SW 1271 (cell line): ENCODE measurements around the gene CBX5.
"Not testable (repeated sequence)": the region's sequence is repeated elsewhere in the genome, so short reads cannot be mapped to it uniquely, and the experiment has no call there.

Source experiments
- DNase-seq, 2 experiments: peaks; one replicate each; lab custom pipeline; 2025; lab: John Stamatoyannopoulos, UW

The CBX5 gene

DNA sequence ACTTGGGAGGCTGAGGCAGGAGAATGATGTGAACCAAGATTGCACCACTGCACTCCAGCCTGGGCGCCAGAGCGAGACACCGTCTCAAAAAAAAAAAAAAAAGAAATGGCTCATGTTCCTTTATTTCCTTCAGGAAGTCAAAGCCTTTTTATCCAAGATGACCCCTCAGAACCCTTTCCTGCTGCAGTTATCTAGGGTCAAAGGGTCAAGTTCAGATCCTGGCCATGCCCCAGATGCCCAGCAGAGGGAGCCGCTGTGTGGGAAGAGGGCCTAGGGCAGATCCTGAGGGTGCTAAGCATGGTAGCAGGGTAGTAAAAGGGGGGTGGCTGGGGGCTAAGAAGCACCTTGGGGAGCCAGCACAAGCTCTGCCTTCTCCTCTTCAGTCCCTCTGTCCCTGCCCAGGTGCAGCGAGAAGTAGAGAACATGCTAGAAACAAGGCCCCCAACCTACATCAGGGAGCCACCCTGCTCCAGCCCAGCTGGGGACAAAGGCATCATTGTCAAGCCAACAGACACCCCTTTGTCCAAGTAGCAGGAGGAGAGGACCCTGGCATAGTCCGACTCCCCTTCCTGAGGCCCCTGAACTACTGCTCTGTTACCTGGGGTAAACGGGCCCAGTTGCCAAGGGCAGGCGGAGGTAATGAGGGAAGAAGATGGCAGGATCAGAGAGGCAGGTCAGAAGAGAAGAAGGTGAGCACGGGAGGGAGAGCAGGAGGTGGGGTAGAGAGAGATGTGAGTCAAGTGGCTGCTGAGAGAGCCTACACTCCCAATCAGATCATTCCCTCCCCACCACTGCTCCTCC lies 14.4 kb upstream of the CBX5 start:
- DNase-seq: no peak

DNA sequence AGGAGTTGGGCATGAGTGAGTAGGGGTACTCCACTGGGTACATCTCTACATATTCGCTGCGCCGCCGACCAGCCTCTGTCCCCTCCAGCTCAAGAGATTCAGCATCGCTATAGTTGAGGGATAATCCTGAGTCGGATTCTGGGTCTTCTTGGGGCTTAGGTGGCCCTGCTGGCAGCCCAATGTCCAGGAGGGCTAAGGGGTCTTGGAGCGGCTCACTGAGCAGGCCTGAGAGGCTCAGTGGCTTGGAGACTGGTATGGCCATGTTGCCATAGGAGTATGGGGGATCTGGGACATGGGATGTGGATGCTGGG lies 13.0 kb upstream of the CBX5 start:
- DNase-seq: no peak

DNA sequence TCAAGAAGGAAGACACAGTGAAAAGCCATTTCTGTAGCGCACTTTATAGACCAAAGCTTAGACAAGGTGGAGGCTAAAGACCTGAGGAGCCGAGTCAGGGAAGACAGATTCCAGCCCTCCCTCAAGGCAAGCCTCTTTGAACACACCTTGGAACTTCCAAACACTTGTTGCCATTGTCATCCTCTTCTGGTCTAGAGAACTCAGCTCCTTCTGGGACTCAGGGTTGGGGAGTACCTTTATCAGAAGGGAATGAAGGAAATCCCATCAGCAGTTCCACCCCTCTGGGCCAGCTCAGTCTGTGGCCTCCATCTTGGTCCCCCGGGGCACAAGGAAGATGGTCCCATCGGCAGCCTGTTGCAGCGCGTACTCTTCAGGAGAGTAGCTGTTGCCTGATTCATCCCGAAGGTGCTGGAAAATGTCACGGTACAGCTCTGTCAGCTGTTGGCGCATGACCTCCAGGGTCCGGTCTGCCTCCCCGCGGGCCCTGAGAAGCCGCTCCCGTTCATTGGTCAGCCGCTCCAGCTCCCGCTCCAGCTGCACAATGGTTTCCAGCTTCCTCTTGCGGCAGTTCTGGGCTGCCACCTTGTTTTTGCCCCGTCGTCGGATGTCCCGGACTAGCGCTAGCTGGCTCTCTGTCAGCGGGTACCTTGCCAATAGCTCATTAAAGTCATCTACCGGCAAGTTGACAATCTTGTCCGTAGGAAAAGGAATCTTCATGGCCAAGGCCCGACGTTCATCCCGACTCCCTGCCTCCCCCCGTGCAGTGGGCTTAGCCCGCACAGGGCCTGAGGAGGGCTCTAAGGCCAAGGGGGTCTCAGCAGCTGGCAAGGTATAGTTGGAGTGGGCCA lies 12.4 kb upstream of the CBX5 start:
- DNase-seq: no peak

DNA sequence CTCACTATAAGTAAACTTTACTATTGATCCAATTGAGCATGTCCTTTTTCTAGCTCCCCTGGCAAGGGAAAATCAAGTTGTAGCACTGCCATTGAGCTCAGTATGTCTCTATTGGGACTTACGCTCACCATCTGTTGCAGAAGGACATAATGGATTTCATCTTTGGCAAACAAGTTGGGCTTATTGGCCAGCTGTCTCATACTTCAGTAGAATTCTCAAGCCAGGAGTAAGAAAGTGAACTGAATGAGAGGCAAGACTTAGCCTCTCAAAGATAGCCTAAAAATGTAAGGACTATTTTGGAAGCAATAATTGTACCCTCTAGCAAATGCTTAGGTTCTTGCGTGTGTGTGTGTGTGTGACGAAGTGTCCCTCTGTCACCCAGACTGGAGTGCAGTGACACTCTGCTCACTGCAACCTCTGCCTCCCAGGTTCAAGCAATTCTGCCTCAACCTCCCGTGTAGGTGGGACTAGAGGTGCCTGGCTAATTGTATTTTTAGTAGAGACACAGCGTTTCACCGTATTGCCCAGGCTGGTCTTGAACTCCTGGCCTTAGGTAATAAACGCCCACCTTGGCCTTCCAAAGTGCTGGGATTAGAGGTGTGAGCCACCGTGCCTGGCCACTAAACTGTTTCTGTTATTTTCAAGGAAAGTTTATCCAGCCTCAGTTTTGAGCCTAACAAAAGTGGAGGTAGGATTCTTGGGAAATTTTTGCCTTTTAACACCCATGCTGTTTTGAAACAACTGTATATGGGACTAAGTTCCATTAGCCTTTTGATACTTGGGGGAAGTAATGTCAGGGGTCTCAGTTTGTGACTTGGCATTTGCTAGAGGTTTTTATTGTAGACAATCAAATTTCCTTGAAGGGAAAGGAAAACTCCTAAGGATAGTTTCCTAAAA lies 7.6 kb upstream of the CBX5 start:
- DNase-seq: no peak

DNA sequence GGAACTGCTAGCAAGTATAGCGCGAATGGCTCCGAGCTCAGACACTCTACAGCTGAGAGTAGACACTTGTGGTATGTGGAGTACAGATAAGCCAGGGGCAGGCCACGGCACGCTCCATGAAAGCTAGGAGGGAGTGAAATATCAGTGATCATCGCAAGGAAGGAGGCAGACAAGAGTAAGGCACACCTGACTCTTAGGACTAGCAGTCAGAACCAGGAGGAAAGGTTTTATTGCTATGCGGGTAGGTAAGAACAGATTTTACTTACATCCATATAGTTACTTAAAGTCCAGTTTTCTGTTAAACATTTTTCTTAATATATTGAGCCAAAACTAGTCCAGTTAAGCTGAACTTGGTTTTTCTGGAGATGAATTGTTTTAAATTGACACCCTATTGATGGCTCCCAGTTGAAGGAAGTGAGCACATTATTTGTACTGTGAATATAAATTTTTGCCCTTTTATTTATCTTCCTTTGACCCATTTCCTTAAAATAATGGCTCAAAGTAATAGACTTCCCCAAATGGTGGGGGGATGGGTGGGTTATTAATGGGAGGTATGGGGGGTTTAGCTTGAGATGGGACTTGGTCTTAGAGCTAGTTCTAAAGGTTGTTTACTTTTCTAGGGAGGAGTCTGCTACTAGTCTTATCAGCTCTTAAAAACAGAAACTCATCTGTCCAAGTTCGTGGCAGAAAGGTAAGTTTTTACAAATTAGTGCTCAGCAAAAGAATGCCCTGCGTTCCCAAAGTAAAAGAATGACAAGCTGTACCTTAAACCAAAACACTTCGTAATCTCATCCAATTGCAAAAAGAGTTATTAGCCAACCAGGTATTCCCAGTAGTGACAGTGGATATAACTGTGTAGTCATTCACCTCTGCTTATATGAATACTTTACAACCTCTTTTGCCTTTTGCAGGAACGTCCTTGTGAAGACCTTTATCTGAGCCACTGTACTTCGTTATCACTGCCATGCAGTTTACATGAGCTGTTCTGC lies 6.4 kb upstream of the CBX5 start:
- DNase-seq: no peak

DNA sequence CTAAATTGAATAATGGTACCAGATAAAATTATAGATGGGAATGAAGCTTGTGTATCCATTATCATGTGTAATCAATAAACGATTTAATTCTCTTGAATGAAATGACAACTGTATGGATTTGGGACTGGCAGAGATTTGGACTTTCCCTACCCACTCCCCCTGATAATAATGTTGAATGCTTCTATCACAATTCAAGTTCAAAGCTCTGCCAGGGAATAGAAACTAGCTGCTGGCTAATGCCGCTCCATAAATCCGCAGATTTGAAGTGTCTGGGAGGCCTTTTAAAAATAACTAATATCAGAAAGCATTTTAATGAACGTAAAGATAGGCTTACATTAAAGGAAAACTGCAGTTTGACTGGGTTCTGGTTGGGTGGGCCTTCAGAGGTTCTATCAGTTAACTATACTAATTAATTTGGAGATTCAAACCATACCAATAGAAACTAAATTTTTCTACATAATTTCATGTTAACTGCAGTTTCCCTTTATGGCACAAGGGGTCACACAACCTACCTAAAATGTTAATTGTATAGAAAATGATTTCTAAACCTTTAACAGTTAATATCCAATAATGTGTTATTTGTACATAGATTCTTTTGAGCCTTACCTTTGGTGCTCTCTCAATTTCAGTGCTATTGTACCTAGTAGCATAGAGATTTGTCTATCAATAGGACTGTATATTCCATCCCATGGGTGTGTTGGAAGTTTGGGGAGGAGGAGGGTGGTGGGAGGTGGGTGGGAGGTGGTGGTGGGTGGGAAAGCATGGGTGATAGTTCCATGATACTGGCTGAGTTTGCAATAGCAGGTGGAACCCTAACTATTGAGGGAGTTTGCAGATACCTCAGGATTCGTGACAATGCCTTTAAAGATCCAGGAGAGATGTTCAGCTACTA lies 5.5 kb upstream of the CBX5 start:
- DNase-seq: no peak

DNA sequence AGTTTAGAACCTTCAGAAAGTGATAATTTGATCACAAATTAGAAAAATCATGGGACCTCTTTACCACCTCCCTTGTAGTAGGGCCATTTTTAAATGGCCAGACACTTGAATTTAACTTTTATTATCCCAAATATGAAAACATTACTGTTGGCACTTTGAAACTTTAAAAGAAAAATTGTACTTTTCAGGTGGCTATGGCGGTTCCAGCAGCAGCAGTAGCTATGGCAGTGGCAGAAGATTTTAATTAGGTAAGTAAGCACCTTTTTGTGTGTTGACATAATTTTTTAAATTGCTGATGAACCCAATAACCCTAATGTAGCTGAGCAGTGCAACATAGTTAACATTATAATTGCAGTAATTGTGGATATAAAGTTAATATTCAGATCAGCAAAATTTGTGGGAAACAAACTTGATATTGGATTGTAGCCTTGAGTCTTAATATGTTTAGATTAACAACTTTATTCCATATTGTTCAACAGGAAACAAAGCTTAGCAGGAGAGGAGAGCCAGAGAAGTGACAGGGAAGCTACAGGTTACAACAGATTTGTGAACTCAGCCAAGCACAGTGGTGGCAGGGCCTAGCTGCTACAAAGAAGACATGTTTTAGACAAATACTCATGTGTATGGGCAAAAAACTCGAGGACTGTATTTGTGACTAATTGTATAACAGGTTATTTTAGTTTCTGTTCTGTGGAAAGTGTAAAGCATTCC lies 4.3 kb upstream of the CBX5 start:
- not testable (repeated sequence) for DNase-seq

DNA sequence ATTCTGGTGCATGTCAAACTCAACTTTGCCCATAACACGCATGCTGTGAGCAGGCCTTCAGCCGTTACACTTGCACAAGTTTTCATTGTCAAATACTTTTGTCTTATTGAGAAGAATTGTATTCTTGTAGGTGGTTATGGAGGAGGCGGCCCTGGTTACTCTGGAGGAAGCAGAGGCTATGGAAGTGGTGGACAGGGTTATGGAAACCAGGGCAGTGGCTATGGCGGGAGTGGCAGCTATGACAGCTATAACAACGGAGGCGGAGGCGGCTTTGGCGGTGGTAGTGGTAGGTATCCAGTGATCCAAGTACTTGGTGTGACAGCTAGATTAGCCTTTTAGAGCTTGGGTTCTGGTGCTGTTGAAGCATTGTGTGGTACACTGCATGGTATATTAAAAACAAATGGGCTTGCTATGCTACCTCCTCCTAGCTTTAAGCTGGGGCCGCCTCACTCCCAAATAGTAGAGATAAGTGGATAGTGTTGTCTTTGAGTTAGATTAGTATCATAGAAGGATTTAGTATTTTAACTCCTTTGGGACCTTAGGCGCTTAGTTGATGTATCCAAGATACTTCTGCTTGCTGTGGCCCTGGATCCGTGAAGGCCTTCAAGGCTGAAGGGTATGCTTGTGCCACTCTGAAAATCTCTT lies 3.1 kb upstream of the CBX5 start:
- no peak for DNase-seq

DNA sequence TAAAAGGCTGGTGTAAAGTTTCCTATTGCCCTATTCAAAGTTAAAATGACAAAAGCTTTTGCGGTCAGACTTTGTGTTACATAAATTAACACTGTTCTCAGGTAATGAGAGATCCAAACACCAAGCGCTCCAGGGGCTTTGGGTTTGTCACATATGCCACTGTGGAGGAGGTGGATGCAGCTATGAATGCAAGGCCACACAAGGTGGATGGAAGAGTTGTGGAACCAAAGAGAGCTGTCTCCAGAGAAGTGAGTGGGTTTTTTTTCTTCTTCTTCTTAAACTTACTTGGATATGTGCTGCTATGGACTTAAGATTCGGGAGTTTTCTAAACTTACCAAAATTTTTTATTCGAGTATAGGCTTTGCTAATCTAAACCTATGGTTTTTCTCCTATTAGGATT lies 1.8 kb upstream of the CBX5 start:
- DNase-seq: not testable (repeated sequence)

DNA sequence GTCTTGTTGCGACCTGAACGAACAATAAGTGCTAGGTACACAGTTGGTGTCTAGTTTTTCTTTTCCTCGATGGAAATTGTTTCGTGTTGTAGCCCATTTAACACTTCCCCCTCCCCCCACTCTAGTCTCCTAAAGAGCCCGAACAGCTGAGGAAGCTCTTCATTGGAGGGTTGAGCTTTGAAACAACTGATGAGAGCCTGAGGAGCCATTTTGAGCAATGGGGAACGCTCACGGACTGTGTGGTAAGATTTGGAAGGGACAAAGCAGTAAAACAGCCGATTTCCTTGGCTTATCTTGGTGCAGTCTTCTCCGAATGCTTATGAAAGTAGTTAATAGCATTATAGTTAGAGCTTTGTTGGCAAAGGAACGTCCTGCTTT lies 1.3 kb upstream of the CBX5 start:
- DNase-seq: not testable (repeated sequence)

DNA sequence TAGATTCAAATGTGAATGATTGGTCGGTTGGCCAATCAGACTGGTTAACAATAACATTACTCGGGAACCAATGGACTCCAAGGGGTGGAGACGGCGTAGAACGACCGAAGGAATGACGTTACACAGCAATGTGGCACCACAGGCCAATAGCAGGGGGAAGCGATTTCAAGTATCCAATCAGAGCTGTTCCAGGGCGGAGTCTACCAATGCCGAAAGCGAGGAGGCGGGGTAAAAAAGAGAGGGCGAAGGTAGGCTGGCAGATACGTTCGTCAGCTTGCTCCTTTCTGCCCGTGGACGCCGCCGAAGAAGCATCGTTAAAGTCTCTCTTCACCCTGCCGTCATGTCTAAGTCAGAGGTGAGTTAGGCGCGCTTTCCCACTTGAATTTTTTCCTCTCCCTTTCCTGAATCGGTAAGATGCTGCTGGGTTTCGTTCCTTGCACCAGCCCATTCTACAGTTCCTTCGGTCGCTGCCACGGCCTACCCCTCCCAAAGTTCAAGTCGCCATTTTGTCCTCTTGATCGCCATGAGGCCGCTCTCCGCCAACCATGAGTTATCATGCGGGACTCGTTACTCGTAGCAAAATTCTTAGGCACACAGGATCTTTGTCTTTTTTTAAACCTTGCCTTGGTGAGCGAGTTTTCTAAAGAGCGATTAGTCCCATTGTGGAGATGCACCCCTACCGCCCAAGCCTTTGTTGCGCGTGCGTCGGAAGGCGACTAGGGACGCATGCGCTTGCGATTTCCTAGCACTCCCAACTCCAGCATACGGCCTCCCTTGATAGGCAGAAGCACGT lies 742 bp upstream of the CBX5 start, which contains the start of gene HNRNPA1:
Gene HNRNPA1 (plus strand): TSS at position 259 of the 793 bp plus-strand sequence. CDS start 82 bp downstream, at position 341.
- DNase-seq: peak; percentile 98 to 100

DNA sequence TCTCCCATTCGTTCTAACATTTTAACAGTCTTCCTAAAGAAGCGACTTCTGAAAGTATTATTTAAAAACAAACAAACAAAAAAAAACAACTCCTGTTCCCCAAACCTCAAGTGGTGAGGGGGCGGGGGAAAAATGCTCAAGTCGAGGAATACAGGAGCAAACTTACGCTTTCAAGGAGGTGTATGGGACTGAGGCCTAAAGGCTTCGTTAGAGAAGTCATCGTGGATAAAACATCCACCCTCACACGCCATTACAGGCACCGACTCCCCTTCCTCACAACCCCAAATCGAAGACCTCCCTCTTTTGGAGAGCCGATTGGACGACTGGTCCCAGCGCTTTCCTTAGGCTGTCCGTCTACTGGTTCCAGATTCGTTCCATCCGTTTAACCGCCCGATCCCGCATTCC lies 693 bp downstream of the CBX5 start:
- DNase-seq: peak in 1 of 2 experiments; percentile 47

DNA sequence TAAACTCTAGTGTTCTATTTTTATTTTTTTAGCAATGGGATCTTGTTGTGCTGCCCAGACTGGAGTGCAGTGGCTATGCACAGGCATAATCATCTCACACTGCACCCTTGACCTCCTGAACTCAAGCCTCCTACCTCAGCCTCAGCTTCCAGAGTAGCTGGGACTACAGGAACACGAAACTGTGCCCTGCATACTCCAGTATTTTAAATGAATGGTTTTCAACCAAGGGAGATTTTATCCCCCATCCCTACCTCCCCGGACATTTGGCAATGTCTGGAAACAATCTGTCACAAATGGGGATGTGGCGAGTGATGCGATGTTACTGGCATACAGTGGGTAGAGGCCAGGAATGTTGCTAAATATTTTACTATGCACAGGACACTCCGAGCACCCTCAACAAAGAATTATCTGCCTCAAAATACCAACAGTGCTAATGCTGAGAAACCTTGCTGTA lies 2.1 kb downstream of the CBX5 start:
- no peak for DNase-seq

DNA sequence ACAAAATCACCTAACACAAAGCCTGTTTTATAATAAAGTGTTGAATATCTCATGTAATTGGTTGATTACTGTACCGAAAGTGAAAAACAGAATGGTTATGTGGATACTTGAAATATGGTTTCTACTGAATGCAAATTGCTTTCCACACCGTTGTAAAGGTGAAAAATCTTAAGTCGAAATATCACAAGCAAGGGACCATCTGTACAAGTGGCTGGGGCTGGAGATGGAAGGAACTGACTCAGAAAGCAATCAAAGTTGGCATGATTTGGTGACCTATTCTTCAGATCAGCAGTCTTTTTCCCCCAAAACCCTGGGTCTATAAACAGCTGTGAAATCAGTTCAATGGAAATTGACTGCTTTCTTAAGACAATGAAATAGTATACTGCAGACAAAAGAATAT lies 3.6 kb downstream of the CBX5 start:
- no peak for DNase-seq

DNA sequence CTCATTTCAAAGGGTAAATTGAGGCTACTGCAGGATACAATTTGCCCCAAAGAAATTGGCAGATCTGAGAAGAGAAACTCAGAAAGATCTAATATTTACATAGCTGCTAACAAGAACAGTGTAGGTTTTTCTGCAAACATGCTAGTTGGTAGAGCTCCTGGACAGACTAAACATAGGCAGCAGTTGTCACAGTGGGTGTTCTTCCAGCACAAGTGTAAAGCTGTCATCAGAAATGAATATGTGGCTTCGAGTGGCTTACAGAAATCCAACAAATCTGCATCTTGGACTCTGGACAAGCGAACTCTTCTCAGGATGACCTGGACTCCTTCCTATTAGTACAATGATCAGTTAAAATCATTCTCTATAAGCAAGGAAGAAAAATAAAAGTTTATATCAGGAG lies 5.9 kb downstream of the CBX5 start:
- DNase-seq: no peak

DNA sequence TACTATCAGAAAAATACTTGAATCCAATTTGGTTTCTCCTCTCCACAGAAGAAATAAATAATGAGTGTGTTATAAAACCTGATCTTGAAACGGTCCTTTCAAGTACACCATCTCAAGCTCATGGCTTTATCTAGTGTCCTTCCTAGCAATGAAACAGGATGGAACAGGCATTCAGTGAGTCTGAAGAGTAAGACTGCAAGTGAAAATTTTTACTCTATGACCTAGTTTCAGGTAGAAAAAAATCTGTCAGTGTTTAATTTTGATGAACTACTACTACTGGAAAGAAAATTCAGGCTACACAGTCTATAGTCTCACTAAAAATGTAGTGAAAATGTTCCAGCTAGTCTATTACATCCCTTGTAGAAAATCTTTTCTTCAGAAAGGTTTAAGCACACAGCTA lies 7.7 kb downstream of the CBX5 start:
- no peak for DNase-seq

DNA sequence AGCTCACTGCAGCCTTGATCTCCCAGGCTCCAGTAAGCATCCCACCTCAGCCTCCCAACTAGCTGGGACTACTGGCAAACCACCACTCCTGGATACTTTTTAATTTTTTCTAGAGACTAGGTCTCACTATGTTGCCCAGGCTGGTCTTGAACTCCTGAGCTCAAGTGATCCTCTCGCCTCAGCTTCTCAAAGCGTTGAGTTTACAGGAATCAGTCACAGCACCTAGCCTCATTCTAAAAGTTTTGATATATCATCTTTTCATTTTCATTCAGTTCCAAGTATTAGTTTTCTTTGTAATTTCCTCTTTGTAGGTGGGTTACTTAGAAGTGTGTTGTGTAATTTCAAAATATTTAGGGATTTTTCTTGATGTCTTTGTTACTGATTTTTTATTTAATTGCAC lies 9.6 kb downstream of the CBX5 start:
- no peak for DNase-seq

DNA sequence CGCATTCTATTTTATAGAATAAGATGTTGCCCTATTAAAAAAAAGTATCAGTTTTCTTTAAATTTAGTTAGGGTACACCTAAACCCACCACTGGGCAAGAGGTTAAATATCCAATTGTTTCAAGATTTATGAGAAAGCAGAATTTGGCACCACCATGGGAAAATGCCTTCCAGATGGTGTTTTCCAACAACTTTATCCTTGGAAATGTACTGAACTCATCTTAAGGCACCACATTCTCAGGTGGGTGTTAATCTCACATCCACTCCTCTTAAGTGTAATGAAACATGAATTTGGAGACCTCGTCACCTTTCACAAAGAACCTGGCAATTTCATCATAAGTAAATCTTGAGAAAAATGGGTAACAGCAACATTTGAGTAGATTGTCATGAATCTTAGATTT lies 13.1 kb downstream of the CBX5 start:
- DNase-seq: no peak
